ENCODE results near the gene CMSS1.

Gene CMSS1

GRCh38 chr3:100097919-100098783 is 280.5 kb downstream of the CMSS1 start:
- no peak for TF ChIP-seq ELF4 (IDR thresholded peaks at IDR 0.05)
- TF ChIP-seq PKNOX1 (IDR thresholded peaks at IDR 0.05), result no peak
- TF ChIP-seq FOXA1 (IDR thresholded peaks at IDR 0.05), result no peak
- TF ChIP-seq LEF1 (IDR thresholded peaks at IDR 0.05; ENCODE audit: borderline replicate concordance), result no peak
- no peak for TF ChIP-seq SP1 (IDR thresholded peaks at IDR 0.05)
- TF ChIP-seq BHLHE40 (IDR thresholded peaks at IDR 0.05; ENCODE audit: borderline replicate concordance), result no peak
- TF ChIP-seq CTBP1 (IDR thresholded peaks at IDR 0.05; ENCODE audit: borderline replicate concordance), result no peak
- TF ChIP-seq ZNF384 (IDR thresholded peaks at IDR 0.05), result no peak
- TF ChIP-seq L3MBTL2 (conservative IDR thresholded peaks at IDR 0.05), result no peak
- no peak for TF ChIP-seq ARNT (IDR thresholded peaks at IDR 0.05)
- CTCF ChIA-PET, result no interaction called here
- POLR2A ChIA-PET, result no interaction called here
- no peak for DNase-seq (ENCODE audit: extremely low spot score)

- POLR2A ChIA-PET, result no interaction called here
- CTCF ChIA-PET, result no interaction called here
- DNase-seq (ENCODE audit: extremely low spot score), result no peak
- TF ChIP-seq NFRKB (IDR thresholded peaks at IDR 0.05) (no peak), ARNT (IDR thresholded peaks at IDR 0.05) (no peak), FOXM1 (IDR thresholded peaks at IDR 0.05; ENCODE audit: borderline replicate concordance) (no peak), FOXA1 (IDR thresholded peaks at IDR 0.05) (no peak), ELF4 (IDR thresholded peaks at IDR 0.05) (no peak), TARDBP (IDR thresholded peaks at IDR 0.05) (no peak), CTBP1 (IDR thresholded peaks at IDR 0.05; ENCODE audit: borderline replicate concordance) (no peak), HDGF (IDR thresholded peaks at IDR 0.05; ENCODE audit: borderline replicate concordance) (no peak), LEF1 (IDR thresholded peaks at IDR 0.05; ENCODE audit: borderline replicate concordance) (no peak), FOXK2 (IDR thresholded peaks at IDR 0.05) (no peak), SUZ12 (IDR thresholded peaks at IDR 0.05) (no peak), SP1 (IDR thresholded peaks at IDR 0.05) (no peak), ZNF384 (IDR thresholded peaks at IDR 0.05) (no peak), PKNOX1 (IDR thresholded peaks at IDR 0.05) (no peak), L3MBTL2 (conservative IDR thresholded peaks at IDR 0.05) (no peak), BHLHE40 (IDR thresholded peaks at IDR 0.05; ENCODE audit: borderline replicate concordance) (no peak)
These were observed 281.1 kb downstream of the CMSS1 start for GRCh38 chr3:100098784-100099070.

GRCh38 chr3:100099621-100100020 is 282.0 kb downstream of the CMSS1 start:
- ChIA-PET POLR2A (no interaction called here), CTCF (no interaction called here)
- TF ChIP-seq NFRKB (IDR thresholded peaks at IDR 0.05) (no peak), BHLHE40 (IDR thresholded peaks at IDR 0.05; ENCODE audit: borderline replicate concordance) (no peak), ELF4 (IDR thresholded peaks at IDR 0.05) (no peak), TARDBP (IDR thresholded peaks at IDR 0.05) (no peak), CTBP1 (IDR thresholded peaks at IDR 0.05; ENCODE audit: borderline replicate concordance) (no peak), ZNF384 (IDR thresholded peaks at IDR 0.05) (no peak), SP1 (IDR thresholded peaks at IDR 0.05) (no peak), L3MBTL2 (conservative IDR thresholded peaks at IDR 0.05) (no peak), FOXA1 (IDR thresholded peaks at IDR 0.05) (no peak), SUZ12 (IDR thresholded peaks at IDR 0.05) (no peak), HDGF (IDR thresholded peaks at IDR 0.05; ENCODE audit: borderline replicate concordance) (no peak), ARNT (IDR thresholded peaks at IDR 0.05) (no peak), FOXM1 (IDR thresholded peaks at IDR 0.05; ENCODE audit: borderline replicate concordance) (no peak), FOXK2 (IDR thresholded peaks at IDR 0.05) (no peak)
- DNase-seq (ENCODE audit: extremely low spot score), result no peak

- ChIA-PET POLR2A (no interaction called here), CTCF (no interaction called here)
- DNase-seq (ENCODE audit: extremely low spot score), result no peak
- TF ChIP-seq PKNOX1 (IDR thresholded peaks at IDR 0.05) (no peak), FOXM1 (IDR thresholded peaks at IDR 0.05; ENCODE audit: borderline replicate concordance) (no peak), ZNF384 (IDR thresholded peaks at IDR 0.05) (no peak), NFRKB (IDR thresholded peaks at IDR 0.05) (no peak), BHLHE40 (IDR thresholded peaks at IDR 0.05; ENCODE audit: borderline replicate concordance) (no peak), ARNT (IDR thresholded peaks at IDR 0.05) (no peak), HDGF (IDR thresholded peaks at IDR 0.05; ENCODE audit: borderline replicate concordance) (no peak), CTBP1 (IDR thresholded peaks at IDR 0.05; ENCODE audit: borderline replicate concordance) (no peak), FOXK2 (IDR thresholded peaks at IDR 0.05) (no peak)
These were observed 282.8 kb downstream of the CMSS1 start for GRCh38 chr3:100100425-100100824.

- POLR2A ChIA-PET, result interaction anchor here (2.6 kb wide), 1 partner anchor 158 kb away, joined by 8 read pairs; the partner anchor contains the start of gene TBC1D23
- TF ChIP-seq FOXM1 (IDR thresholded peaks at IDR 0.05; ENCODE audit: borderline replicate concordance) (no peak), TARDBP (IDR thresholded peaks at IDR 0.05) (no peak), NFRKB (IDR thresholded peaks at IDR 0.05) (no peak), FOXK2 (IDR thresholded peaks at IDR 0.05) (no peak), LEF1 (IDR thresholded peaks at IDR 0.05; ENCODE audit: borderline replicate concordance) (no peak), SP1 (IDR thresholded peaks at IDR 0.05) (no peak), ARNT (IDR thresholded peaks at IDR 0.05) (no peak)
- CTCF ChIA-PET, result no interaction called here
- no peak for DNase-seq (ENCODE audit: extremely low spot score)
These were observed 285.1 kb downstream of the CMSS1 start for GRCh38 chr3:100102757-100103156.
